Omental fat pad (tissue), 4 donors: ENCODE measurements around the gene G6PD. TPM values are rescaled to one million over a fixed set of nuclear protein-coding genes. Genes with fewer than 3 reads are reported as not detected.

Experiments
- ATAC-seq: fragments of 150-250 bp; one replicate; pipeline ENCODE4 v1.9.1; 2016; ENCODE audit warnings: mild to moderate bottlenecking, moderate library complexity; ENCODE audit not compliant: low FRiP score
- DNase-seq: peaks from one replicate; pipeline ENCODE4 v3.0.0-alpha.2; 2019; ENCODE audit warnings: low spot score
- CTCF ChIP-seq, 3 donors: fragments of 450-650 bp; IDR thresholded peaks; one replicate each; pipeline ENCODE4 v1.5.1; 2016 to 2017; ENCODE audit warnings: antibody characterized with exemption in 3 of 3, mild to moderate bottlenecking in 3 of 3, moderate library complexity in 2 of 3
- total RNA-seq, 4 donors: library from RNA; depleted of rRNA; stranded (reverse); fragments of >200 nt; gene quantifications; one replicate each; pipeline ENCODE4 v1.1.0, GENCODE V29; 2016

The G6PD gene
- total RNA-seq, 4 donors from 2014 or later: 42.1 to 76.7 (median 58.5) TPM

DNA sequence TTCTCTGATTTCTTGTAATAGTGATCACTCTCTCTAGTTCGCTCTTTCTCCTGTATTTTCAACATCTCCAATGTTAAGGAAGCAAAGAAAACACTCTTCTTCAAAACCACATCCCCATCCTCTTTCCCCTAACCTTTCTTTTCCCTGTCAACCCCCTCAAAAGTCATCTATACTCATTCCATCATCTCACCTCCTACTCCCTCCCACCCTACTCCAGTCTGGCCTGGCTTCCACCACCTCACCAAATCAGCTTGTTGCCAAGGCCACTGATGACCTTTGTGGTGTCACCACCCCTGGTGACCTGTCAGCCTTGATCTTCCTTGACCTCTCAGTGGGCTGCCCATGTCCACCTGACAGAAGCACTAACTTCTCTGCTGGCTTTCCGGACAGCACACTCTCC is 32.9 kb downstream of the G6PD start:
- DNase-seq (no peak), ATAC-seq (no peak)
- no peak for TF ChIP-seq CTCF (IDR thresholded peaks at IDR 0.05)

DNA sequence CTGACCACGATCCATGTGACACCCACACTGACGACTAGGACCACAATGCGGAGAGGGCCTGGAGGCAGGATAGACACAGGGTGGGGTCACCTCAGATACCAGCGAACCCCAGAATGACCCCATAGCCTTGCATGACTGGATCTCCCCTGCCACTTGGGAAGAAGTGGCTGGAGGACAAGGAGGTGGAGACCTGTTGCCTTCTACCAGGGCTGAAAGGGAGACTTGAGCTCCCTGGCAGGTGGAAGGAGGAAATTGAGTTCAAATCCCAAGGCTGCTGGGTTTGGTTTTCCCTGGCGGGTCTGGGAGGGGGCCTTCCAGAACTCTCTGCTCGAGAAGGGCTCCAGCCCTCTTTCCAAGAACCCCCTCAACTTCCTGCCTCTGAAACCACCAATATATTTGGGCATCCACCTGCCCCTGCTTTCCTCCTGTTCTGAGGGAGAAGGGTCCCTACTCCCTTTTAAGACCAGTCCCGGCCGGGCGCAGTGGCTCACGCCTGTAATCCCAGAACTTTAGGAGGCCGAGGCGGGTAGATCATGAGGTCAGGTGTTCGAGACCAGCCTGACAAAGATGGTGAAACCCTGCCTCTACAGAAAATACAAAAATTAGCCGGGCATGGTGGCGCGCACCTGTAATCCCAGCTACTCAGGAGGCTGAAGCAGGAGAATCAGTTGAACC is 33.6 kb downstream of the G6PD start:
- ATAC-seq (no peak), DNase-seq (no peak)
- no peak for TF ChIP-seq CTCF (IDR thresholded peaks at IDR 0.05)

DNA sequence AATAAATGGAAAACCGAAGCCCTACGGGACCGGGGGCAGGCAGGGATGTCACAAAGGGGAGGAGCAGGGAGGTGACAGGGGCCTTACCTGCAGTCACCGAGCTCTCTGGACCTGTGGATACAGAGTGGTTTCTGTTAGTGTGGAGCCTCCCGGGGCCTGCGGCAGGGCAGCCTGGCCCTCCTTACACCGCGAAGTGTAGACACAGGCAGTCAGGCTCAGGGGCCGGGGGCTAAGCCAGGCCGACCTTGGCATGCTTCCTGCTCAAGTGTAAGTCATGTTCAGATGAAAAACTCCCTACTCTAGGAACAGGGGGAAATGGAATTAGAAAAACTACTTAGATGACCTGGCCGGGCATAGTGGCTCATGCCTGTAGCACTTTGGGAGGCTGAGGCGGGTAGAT is 34.9 kb downstream of the G6PD start:
- DNase-seq (no peak), ATAC-seq (no peak)
- TF ChIP-seq CTCF (IDR thresholded peaks at IDR 0.05): no peak

GRCh38 chrX:154509455-154509854 is 37.2 kb downstream of the G6PD start:
- DNase-seq: no peak
- TF ChIP-seq CTCF (IDR thresholded peaks at IDR 0.05): no peak
- ATAC-seq: no peak

DNA sequence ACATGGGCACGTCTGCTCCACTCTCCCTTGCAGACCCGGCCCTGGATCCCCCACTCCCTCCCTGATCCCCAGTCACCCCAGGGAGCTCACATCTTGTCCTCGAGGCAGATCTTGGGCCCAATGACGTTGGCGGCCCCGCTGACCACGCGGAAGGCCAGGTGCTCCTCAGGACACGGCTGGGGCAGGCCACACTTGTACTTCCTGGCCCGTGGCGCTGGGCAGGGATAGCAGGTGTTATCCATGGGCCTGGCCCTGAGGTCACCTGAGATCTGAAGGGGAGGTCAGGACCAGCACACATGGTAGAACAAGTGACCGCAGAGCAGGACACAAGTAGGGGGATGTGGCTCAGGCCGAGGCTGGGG is 38.3 kb downstream of the G6PD start:
- no peak for TF ChIP-seq CTCF (IDR thresholded peaks at IDR 0.05)
- ATAC-seq (no peak), DNase-seq (no peak)

DNA sequence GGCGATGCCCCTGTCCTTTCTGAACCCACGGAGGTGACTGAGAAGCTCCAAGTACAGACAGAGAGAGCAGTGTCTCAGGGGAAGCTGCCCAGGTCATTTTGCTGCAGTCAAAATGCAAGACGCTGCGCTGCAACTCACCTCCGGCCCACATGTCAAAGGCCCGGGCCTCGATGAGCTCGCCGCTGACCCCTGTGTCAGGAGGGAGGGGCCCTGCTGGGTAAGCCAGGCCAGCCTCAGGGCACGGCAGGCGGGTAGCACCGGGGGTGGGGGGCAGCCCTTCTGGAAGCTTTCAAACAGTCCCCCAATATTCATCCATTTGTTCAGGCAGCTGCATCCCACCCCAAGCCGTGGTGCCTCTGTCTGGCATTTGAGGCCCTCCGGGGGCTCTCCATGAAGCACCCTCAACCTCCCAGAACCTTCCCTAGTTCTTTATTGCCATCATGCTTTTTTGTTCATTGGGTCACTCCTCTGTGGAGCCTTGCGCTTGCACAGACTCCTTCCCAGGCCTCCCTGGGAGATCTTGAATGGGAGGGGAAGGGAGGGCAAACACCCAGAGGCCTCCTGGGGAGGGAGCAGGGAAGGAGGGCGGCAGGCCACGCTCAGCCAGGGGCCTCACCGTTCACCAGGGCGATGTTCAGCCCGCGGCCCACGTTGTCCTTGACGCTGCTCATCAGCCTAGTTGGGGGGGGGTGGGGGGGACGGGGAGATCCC is 38.8 kb downstream of the G6PD start:
- no peak for TF ChIP-seq CTCF (IDR thresholded peaks at IDR 0.05)
- ATAC-seq (no peak), DNase-seq (no peak)
